K562 (cell line): Measurements from ENCODE around the gene TRIAP1. TPM values are rescaled to one million over a fixed set of nuclear protein-coding genes. Genes with fewer than 3 reads are reported as not detected.

Source experiments
- FOS ChIP-seq: IDR thresholded peaks from 3 replicates; pipeline ENCODE4 v1.6.1; 2011; ENCODE audit not compliant: insufficient read length; ENCODE audit errors: extremely low read depth
- FOSL1 ChIP-seq: fragments of 200-800 bp; sonication (Bioruptor generic); conservative IDR thresholded peaks from 2 replicates; pipeline ENCODE4 v1.6.1; 2016; ENCODE audit warnings: missing genetic modification characterization, missing compliant biosample characterization
- HDAC2 ChIP-seq: fragments of 450-650 bp; IDR thresholded peaks from 2 replicates; pipeline ENCODE4 v1.6.1; 2016; ENCODE audit warnings: mild to moderate bottlenecking
- HMGN3 ChIP-seq: IDR thresholded peaks from 2 replicates; pipeline ENCODE4 v1.6.1; 2011; ENCODE audit warnings: borderline replicate concordance, low read depth, mild to moderate bottlenecking, mixed read lengths, low read length; ENCODE audit not compliant: insufficient read length; ENCODE audit errors: extremely low read depth
- HNRNPH1 ChIP-seq: fragments of 200-400 bp; formaldehyde crosslinking; optimal IDR thresholded peaks from 2 replicates; pipeline ENCODE3; 2017; ENCODE audit warnings: low read depth, mild to moderate bottlenecking, low read length, moderate library complexity
- ILK ChIP-seq: fragments of 450-650 bp; IDR thresholded peaks from 2 replicates; pipeline ENCODE4 v1.6.1; 2016; ENCODE audit warnings: missing genetic modification characterization, low read depth, mild to moderate bottlenecking, missing compliant biosample characterization, moderate library complexity, borderline replicate concordance
- MCM7 ChIP-seq, 2 experiments: fragments of 450-650 bp; IDR thresholded peaks; 2 replicates each; pipeline ENCODE4 v1.6.1; 2016 to 2018
- NCOA1 ChIP-seq: fragments of 450-650 bp; IDR thresholded peaks from 2 replicates; pipeline ENCODE4 v1.6.1; 2016; ENCODE audit warnings: low read depth
- NFXL1 ChIP-seq: fragments of 450-650 bp; formaldehyde crosslinking; IDR thresholded peaks from 2 replicates; pipeline ENCODE4 v1.4.0; 2021; ENCODE audit warnings: mild to moderate bottlenecking
- RBM14 ChIP-seq: fragments of 200-400 bp; formaldehyde crosslinking; IDR thresholded peaks from 2 replicates; pipeline ENCODE4 v1.6.1; 2018; ENCODE audit warnings: low read depth, mild to moderate bottlenecking, low read length, moderate library complexity, borderline replicate concordance; ENCODE audit not compliant: insufficient read depth
- SNRNP70 ChIP-seq: fragments of 200-400 bp; formaldehyde crosslinking; optimal IDR thresholded peaks from 2 replicates; pipeline ENCODE3; 2017; ENCODE audit warnings: low read depth, low read length
- ZNF24 ChIP-seq: fragments of 450-650 bp; IDR thresholded peaks from 2 replicates; pipeline ENCODE4 v1.6.1; 2016
- ZNF311 ChIP-seq: fragments of 250-450 bp; sonication (Bioruptor Pico); IDR thresholded peaks from 2 replicates; pipeline ENCODE4 v1.4.0; 2020; ENCODE audit warnings: mild to moderate bottlenecking, moderate library complexity
- ZNF316 ChIP-seq: fragments of 450-650 bp; IDR thresholded peaks from 2 replicates; pipeline ENCODE4 v1.6.1; 2016
- ZNF766 ChIP-seq: fragments of 200-800 bp; sonication (Bioruptor generic); conservative IDR thresholded peaks from 2 replicates; pipeline ENCODE4 v1.6.1; 2016; ENCODE audit warnings: missing genetic modification characterization, missing compliant biosample characterization
- polyA plus RNA-seq, 8 experiments: library from polyadenylated mRNA; depleted of rRNA in 4 of 8; stranded (reverse) in 5 of 8; unstranded in 3 of 8; fragments of >200 nt; fragmentation: Nextera tagmentation in 2 of 8; fragmentation: Illumina TruSeq in 1 of 8; extraction: Ambion mirVana in 2 of 8; extraction: Trizol in 1 of 8; gene quantifications; 2 replicates each; pipeline versions ENCODE4 v1.2.1 to v1.2.3, GENCODE V29; 2011 to 2014; ENCODE audit warnings: inconsistent platforms in 1 of 8, missing spikeins in 1 of 8
- total RNA-seq, 7 experiments: library from RNA; depleted of rRNA in 6 of 7; stranded (reverse); fragments of >200 nt in 6 of 7; fragmentation: Illumina TruSeq in 2 of 7; extraction: Trizol in 2 of 7; gene quantifications; 2 replicates each; pipeline versions ENCODE4 v1.2.1 to v1.2.3, GENCODE V29; 2011 to 2021; ENCODE audit warnings: low replicate concordance in 1 of 7
- TF ChIP-seq, protein P1 (sequence below): sonication (generic); formaldehyde crosslinking; IDR thresholded peaks from 2 replicates; pipeline ENCODE4 v1.8.1; 2023; ENCODE audit warnings: mild to moderate bottlenecking, missing genetic modification reagents
- TF ChIP-seq, protein P2 (sequence below): fragments of 250-450 bp; sonication (Bioruptor Pico); IDR thresholded peaks from 2 replicates; pipeline ENCODE4 v1.4.0; 2020; ENCODE audit warnings: mild to moderate bottlenecking, moderate library complexity
- TF ChIP-seq, protein P3 (sequence below): fragments of 450-650 bp; IDR thresholded peaks from 2 replicates; pipeline ENCODE4 v1.6.1; 2017; ENCODE audit warnings: antibody characterized with exemption
- TF ChIP-seq, protein P4 (sequence below): fragments of 450-650 bp; IDR thresholded peaks from one replicate; pipeline ENCODE4 v1.6.1; 2018; ENCODE audit warnings: mild to moderate bottlenecking, moderate library complexity; ENCODE audit not compliant: partially characterized antibody

TRIAP1 gene
- total and polyA plus RNA-seq, 9 of the 15 experiments (the other 6 are each of a cell fraction or from before 2014, with no cell fraction given): 37.3 to 354 (median 65.4) TPM

DNA sequence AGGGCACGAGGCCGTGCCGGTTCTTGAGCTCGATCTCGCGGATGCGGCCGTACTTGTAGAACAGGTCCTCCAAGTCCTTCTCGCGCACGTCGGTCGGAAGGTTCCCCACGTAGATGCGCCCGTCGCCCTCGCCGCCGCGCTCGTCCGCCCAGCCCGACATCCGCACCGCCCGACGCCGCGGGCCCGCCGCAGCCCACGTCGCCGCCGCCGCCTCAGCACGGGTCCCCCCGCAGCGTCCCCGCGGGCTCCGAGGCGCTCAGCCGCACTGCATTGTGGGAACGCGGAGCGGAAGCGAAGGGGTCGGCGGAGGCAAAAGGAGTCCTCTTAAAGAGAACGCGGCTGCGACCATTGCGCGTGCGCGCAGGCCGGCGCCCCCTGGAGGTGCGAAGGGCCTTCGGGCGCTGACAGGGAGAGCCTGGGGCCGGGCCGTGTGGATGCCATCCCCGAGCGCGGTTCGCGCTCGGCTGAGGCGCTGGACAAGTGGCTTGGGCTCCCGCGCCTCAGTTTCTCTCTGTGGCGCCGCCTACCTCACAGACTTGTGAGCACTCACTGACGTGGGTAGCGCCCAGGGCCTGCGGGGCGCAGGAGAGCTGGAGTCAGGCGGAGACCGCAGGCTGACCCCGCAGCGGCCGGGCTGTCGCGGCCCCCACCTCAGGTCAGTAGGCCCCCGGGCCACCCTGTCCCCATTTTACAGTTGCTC, 23.4 kb upstream of the TRIAP1 start, which contains the start of gene SRSF9 (continued):
- TF ChIP-seq FOS: no peak
- TF ChIP-seq, protein P1, sequence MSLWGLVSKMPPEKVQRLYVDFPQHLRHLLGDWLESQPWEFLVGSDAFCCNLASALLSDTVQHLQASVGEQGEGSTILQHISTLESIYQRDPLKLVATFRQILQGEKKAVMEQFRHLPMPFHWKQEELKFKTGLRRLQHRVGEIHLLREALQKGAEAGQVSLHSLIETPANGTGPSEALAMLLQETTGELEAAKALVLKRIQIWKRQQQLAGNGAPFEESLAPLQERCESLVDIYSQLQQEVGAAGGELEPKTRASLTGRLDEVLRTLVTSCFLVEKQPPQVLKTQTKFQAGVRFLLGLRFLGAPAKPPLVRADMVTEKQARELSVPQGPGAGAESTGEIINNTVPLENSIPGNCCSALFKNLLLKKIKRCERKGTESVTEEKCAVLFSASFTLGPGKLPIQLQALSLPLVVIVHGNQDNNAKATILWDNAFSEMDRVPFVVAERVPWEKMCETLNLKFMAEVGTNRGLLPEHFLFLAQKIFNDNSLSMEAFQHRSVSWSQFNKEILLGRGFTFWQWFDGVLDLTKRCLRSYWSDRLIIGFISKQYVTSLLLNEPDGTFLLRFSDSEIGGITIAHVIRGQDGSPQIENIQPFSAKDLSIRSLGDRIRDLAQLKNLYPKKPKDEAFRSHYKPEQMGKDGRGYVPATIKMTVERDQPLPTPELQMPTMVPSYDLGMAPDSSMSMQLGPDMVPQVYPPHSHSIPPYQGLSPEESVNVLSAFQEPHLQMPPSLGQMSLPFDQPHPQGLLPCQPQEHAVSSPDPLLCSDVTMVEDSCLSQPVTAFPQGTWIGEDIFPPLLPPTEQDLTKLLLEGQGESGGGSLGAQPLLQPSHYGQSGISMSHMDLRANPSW (CRISPR knock-in tag): no peak
- peak; percentile 61; the same call in 1 of the 2 replicates for TF ChIP-seq ZNF24
- TF ChIP-seq NCOA1: no peak
- peak; percentile 35; the same call in 1 of the 2 replicates for TF ChIP-seq ZNF311 (CRISPR knock-in tag)
- no peak for TF ChIP-seq SNRNP70
- TF ChIP-seq RBM14: no peak
- TF ChIP-seq NFXL1 (CRISPR knock-in tag): no peak
- TF ChIP-seq, protein P2, sequence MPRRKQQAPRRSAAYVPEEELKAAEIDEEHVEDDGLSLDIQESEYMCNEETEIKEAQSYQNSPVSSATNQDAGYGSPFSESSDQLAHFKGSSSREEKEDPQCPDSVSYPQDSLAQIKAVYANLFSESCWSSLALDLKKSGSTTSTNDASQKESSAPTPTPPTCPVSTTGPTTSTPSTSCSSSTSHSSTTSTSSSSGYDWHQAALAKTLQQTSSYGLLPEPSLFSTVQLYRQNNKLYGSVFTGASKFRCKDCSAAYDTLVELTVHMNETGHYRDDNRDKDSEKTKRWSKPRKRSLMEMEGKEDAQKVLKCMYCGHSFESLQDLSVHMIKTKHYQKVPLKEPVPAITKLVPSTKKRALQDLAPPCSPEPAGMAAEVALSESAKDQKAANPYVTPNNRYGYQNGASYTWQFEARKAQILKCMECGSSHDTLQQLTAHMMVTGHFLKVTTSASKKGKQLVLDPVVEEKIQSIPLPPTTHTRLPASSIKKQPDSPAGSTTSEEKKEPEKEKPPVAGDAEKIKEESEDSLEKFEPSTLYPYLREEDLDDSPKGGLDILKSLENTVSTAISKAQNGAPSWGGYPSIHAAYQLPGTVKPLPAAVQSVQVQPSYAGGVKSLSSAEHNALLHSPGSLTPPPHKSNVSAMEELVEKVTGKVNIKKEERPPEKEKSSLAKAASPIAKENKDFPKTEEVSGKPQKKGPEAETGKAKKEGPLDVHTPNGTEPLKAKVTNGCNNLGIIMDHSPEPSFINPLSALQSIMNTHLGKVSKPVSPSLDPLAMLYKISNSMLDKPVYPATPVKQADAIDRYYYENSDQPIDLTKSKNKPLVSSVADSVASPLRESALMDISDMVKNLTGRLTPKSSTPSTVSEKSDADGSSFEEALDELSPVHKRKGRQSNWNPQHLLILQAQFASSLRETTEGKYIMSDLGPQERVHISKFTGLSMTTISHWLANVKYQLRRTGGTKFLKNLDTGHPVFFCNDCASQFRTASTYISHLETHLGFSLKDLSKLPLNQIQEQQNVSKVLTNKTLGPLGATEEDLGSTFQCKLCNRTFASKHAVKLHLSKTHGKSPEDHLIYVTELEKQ (CRISPR knock-in tag): no peak
- TF ChIP-seq, protein P3, sequence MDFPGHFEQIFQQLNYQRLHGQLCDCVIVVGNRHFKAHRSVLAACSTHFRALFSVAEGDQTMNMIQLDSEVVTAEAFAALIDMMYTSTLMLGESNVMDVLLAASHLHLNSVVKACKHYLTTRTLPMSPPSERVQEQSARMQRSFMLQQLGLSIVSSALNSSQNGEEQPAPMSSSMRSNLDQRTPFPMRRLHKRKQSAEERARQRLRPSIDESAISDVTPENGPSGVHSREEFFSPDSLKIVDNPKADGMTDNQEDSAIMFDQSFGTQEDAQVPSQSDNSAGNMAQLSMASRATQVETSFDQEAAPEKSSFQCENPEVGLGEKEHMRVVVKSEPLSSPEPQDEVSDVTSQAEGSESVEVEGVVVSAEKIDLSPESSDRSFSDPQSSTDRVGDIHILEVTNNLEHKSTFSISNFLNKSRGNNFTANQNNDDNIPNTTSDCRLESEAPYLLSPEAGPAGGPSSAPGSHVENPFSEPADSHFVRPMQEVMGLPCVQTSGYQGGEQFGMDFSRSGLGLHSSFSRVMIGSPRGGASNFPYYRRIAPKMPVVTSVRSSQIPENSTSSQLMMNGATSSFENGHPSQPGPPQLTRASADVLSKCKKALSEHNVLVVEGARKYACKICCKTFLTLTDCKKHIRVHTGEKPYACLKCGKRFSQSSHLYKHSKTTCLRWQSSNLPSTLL: no peak
- no peak for TF ChIP-seq MCM7 (IDR thresholded peaks at IDR 0.05)
- TF ChIP-seq, protein P4, sequence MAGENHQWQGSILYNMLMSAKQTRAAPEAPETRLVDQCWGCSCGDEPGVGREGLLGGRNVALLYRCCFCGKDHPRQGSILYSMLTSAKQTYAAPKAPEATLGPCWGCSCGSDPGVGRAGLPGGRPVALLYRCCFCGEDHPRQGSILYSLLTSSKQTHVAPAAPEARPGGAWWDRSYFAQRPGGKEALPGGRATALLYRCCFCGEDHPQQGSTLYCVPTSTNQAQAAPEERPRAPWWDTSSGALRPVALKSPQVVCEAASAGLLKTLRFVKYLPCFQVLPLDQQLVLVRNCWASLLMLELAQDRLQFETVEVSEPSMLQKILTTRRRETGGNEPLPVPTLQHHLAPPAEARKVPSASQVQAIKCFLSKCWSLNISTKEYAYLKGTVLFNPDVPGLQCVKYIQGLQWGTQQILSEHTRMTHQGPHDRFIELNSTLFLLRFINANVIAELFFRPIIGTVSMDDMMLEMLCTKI: no peak
- no peak for TF ChIP-seq ZNF766 (CRISPR knock-in tag)
- no peak for TF ChIP-seq ILK (tag)
- 0 out of 2 replicates have a peak, but pooled peaks have one; percentile 29 for TF ChIP-seq ZNF316
- TF ChIP-seq HDAC2: peak; percentile 41; the same call in 1 of the 2 replicates
- no peak for TF ChIP-seq FOSL1
- no peak for TF ChIP-seq HNRNPH1
- peak; percentile 89 for TF ChIP-seq HMGN3
